ENCODE measurements around the gene STAB2. TPM values are rescaled to one million over a fixed set of nuclear protein-coding genes. Genes with fewer than 3 reads are reported as not detected.
A peak's percentile ranks its signal among the peaks of the same experiment; 100 is the strongest.
"Not testable (repeated sequence)": the region's sequence is repeated elsewhere in the genome, so short reads cannot be mapped to it uniquely, and the experiment has no call there.

Gene STAB2
- polyA plus RNA-seq, 10 donors = 1.0 to 8.2 (median 5.1) TPM

DNA sequence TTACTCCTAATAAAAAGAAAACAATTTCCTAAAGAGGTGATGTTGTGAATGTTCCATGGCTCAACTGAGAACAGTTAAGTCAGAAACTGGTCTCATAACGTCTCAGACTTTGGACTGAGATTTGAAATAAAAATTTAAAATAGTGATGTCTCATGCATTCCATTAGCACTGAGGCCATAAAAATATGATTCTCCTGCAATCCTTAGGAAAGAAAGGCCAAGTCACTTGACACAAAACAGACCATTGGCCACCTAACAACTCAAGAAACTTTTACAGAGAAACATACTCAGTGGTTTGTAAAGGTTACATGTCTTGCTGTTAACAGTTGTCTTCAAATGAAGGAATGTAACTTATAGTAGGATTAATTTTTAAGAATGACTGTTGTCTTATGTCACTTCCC is 58.1 kb downstream of the STAB2 start:
- DNase-seq = peak; percentile 34 to 40 (median 39)

DNA sequence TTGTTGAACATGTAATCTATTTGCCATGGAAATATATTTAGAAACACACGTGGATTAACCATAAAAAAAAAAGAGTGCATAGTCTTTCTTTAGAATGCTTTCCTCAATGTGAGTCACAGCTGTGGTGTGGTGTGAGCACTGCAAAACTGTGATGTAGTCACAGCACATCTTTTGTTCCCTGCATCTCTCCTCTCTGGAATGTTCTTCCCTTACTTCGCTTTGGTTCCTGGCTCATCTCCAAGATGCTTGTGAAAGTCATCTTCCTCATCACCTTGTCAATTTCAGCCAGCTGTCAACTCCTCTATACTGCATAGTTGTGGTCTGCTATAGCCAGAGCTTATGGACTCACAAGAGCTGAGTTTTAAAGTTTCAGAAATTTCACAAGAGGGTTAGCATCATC is 60.2 kb downstream of the STAB2 start:
- peak in 1 of 3 donors; percentile 88 for DNase-seq

DNA sequence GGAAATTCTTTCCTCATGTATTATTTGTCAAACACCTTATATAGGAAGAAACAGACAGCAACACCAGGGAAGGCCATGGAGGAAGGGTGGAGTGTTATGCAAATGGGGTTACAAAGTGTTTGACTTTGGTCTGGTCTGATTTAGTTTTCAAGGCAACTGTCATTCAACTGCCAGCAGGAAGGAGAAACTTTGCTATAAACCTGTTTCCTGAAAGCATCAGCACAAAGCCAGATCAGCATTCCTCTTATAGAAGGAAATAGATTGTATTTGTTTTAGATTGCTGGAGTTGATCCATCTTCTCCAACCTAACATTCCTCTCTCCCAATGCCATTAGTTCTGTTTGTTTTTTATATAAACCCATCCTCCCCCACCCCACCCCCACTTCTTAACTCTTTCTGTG is 65.7 kb downstream of the STAB2 start:
- DNase-seq = no peak

DNA sequence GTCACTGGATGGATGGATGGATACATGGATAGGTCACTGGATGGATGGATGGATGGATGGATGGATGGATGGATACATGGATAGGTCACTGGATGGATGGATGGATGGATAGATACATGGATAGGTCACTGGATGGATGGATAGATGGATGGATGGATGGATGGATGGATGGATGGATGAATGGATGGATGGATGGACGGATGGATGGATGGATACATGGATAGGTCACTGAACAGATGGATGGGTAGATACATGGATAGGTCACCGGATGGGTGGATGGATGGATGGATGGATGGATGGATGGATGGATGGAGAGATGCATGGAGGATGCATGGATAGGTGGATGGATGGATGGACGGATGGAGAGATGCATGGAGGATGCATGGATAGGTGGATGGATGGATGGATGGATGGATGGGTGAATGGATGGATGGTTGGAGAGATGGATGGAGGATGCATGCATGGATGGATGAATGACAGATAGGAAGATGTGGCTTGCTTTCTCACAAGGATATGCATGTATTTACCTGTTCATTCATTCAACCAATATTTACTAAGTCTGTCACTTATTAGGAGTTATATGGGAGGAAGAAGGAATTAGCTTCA is 66.6 kb downstream of the STAB2 start:
- DNase-seq = not testable (repeated sequence)

DNA sequence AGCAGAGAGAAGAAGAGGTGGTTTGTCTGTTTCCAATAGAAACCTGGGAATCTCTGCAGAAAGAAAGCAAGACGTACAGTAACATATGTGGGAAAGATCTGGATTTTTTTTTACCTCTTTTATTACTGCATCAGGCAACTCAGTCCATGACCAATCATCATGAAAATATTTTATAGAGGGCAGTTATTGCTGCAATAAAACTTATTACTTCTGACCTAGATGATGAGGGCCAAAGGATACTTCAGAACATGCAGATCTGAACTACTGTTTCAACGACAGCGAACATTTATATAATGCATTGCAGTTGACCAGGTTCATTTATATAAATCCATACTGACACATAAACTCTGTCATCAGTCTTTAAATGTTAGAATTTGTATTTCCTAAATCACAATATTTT is 67.7 kb downstream of the STAB2 start:
- DNase-seq = no peak

DNA sequence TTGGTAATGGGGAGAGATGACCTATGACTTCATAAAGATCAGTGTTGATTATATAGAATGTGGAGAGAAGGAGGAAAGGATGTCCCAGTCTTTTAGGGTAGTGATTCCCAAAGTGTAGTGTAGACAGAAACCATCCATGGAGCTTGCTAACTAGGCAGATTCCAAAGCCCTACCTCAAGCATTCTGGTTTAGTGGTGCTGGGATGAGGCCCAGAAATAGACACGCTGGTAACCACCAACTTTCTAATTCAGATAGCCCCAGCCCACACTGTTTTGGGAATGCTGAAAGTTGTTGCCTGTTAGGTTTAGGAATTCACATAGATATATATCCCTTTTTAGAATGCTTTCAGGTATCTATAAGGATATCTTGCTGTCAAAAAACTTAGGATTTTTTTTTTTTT is 69.2 kb downstream of the STAB2 start:
- no peak for DNase-seq

DNA sequence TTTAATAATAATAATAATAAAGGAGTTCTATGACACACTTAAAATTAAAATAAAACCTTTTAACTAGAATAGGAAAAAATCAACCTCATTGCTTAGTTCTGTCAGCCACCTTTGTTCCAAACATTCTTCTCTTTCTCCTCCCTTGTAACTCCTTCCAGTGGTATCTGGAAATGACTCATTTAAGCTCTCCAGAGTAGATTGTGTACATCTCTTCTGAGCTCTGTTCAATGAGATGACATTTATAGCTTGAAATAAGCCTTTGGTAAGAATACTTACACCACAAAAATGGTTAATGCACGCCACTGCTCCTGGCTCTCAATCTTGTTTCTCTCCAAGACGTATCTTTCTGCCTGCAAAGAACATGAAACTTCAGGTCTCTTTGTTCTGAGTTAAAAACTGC is 70.3 kb downstream of the STAB2 start:
- no peak for DNase-seq

DNA sequence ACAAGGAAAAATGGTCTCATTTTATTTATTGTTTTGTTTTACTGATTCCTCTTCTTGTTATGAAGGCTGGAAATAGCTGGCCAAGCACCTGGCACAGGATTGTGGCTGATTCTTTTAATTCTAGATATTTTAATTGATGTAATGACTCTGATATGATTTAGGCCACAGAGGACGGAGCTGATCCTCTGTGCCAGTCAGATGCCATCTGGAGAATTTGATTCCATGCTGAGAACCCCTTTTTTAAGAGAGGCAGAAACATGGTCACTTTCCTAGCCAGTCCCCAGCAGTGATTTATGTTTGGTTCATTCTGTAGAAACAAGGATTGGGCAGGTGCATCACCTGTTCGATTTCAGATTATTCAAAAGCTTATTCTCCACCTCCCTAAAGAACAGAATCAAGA is 77.6 kb downstream of the STAB2 start:
- no peak for DNase-seq

DNA sequence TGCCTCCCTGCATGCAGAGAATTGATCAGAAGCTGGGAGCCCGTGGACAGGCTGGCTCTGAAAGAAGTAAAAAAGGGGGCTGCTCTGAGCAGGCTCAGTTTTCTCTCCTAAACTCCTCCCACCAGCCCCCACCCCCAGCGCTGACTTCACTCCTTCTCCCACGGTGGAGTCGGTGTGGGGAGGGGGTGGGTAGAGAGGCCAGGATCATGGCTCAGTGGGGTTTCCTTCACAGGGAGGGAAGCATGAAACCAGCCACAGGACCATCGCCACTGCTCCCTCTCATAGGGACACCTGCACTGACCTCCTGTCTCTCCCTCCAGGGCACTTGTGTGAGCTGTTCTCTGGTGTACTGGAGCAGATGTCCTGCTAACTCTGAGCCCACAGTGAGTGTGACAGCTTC is 78.9 kb downstream of the STAB2 start:
- DNase-seq = no peak

DNA sequence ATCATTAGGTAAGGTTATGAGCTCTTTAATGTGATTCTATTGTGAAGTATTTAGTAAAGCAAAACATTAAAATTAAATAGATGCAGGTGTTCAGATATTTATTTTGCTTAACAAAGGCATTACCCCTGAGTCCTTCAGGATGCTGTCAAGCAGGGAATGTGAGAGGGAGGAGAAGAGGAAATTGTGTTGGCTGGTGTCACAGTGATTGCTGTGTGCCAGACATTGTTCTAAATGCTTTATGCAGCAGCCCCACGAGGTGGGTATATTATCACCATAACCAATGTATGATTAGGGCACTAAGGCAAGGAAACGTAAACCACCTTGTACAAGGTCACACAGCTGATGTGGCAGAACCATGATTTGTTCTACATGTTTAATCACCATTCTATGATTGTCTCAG is 80.1 kb downstream of the STAB2 start:
- DNase-seq = no peak

DNA sequence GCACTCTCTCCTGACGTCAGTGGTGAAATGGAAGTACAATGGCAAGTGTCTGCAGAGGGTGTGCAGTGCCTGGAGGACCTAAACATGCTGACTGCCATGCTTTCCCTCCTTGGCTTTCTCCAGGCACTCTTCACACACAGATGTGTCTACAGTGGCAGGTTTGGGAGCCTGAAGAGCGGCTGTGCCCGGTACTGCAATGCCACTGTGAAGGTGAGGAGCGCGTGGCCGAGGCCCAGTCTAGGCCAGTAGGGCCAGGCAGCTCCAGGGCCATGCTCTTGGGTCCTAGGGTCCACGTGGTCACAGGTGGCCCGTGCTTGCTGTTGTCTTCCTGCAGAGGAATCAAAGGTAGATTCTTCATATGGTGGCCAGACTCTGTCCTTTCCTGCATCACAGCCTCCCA is 81.4 kb downstream of the STAB2 start:
- DNase-seq = no peak

DNA sequence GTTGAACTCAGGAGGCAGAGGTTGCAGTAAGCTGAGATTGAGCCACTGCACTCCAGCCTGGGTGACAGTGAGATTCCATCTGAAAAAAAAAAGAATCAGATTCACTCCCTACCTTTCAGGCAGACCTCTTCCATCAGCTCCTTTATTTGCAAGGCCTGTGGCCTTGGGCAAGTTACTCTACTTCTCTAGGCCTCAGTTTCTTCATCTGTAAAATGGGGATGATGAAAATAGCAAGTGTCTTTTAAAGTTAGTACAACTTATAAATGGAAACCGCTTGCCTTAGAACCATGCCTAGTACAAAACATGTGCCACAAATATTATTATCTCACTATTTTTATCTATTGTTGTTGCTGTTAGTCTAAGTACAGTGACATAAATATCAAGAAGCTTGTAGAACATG is 84.3 kb downstream of the STAB2 start:
- DNase-seq = no peak

DNA sequence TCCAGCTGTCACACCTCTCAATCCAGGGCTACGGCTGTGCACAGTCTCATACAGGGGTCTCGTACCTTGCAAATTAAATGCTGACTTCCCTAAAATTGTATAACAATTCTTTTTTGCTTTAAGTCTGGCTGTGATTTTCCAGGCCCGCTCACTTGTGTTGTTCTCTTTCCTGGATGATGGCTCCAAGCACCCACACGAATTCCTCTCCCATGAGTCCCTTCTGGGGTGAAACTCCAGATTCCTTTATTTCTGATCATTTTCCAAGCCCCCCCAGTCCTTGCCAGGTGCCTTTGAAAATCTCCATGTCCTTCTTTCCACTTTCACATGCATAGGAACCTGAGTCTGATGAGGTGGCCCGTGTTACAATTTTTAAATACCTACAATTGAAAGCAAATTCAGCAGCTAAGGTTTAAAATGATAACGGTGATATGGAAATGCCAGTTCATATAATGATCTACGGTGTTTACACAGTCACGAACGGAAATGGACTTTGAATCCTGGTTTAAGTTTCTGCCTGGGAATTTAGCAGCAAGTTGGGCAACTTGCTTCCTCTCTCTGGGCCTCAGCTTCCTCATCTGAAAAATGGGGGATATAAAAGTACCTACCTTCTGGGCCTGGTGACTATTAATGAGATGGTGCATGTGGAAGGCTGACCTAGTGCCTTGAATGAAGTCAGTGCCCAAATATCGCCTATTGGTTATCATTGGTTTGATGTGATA is 85.5 kb downstream of the STAB2 start:
- no peak for DNase-seq

DNA sequence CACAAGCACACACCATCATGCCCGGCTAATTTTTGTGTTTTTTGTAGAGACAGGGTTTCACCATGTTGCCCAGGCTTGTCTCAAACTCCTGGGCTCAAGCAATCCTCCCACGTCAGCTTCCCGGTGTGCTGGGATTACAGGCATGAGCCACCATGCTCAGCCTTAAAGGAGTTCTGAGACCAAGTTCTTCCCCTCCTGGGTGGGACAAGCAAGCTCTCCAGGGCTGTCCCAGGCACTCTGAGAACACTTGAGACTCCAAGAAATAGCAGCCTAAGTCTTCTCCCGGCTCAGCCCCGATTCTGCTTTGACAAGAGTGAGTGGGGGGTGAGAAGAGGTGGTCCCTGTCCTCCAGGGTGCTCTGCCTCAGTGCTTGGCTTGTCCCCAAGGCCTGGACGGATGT is 86.4 kb downstream of the STAB2 start:
- no peak for DNase-seq

DNA sequence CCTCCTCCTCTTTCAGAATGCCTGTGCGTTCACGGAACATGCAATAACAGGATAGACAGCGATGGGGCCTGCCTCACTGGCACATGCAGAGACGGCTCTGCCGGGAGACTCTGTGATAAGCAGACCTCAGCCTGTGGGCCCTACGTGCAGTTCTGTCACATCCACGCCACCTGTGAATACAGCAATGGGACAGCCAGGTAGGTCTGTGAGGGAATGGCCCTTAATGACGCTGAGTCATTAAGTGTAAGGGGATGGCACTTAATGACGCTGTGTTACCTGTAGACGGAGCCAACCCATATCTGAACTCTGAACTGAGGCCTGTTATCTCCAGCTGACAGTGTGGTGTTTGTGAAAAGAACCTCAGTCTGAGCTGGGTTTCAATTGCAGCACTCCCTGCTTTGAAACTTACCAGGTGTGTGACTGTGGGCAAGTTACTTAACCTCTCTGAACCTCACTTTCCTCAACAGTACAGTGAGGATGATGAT is 86.9 kb downstream of the STAB2 start:
- DNase-seq = no peak

DNA sequence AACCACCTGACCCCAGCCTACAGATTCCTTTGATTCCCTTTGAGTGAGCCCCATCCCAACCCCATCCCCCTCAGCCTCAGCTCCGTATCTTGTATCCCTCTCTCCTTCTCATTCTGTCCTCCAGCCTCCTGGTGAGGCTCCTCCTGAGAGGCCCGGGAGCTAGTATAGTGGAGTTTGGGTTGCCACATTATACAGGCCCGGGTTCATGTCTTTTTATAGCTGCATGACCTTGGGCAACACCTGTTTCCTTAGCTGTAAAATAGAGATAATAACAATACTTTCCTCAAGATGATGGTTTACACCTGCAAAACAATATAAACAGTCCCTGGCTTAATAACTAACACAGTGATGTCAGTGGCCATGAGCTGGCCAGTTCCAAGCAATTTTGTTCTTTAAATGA is 89.8 kb downstream of the STAB2 start:
- DNase-seq = no peak

DNA sequence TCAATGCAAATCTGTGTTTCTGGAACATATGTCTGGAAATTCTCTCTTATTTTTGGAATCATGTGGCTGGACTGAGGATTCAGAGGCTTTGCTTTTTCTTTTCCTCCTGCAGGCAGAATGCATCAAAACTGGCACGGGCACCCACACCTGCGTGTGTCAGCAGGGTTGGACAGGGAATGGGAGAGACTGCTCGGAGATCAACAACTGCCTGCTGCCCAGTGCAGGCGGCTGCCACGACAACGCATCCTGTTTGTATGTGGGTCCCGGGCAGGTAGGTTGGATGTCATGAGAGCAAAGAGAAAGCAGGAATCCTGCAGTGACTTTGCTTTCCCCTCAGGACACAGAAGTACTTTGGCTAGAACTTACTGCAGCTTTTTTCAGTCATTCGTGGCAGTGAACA is 90.3 kb downstream of the STAB2 start:
- no peak for DNase-seq

DNA sequence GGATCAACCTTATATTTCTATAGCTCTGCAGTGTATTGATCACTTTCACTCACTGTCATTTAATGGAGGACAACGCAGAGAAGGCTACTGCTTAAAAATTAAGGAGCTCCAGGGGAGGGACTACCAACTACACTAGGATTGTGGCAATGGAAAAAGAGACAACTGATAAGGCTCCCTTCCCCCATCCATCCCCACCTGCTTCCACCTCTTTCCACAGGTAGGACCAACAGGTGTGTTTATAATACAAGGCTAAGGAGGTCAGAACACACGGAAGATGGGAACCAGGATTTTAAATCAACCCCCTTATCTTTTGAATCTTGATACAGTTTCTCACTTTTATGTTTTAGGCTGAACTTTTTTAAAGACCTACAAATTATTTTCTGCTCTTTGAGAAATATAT is 90.8 kb downstream of the STAB2 start:
- no peak for DNase-seq

DNA sequence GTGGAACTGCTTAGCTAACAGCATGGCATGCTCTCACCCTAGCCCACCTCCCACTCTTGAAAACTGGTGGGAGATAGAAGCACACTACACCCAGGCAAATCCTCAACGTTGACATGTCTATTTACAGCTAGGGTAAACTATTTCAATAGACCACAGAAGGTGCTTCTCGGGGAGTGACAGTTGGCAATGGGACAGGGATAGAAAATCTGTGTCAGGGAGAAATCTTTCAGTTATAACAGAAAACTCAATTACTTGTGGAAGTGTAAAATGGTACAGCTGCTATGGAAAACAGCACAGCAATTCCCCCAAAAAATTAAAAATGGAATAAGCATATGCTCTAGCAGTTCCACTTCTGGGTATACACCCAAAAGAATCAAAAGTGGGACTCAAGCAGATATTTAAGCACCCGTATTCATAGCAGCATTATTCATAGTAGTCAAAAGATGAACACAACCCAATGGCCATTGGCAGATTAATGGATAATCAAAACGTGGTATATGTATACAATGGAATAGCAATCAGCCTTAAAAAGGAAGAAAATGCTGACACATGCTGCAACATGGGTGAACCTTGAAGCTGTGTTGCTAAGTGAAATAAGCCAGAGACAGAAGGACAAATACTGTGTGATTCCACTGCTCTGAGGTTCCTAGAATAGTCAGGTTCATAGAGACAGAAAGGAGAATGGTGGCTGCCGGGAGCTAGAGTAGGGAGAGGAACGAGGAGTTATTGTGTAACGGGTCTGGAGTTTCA is 92.5 kb downstream of the STAB2 start:
- no peak for DNase-seq

DNA sequence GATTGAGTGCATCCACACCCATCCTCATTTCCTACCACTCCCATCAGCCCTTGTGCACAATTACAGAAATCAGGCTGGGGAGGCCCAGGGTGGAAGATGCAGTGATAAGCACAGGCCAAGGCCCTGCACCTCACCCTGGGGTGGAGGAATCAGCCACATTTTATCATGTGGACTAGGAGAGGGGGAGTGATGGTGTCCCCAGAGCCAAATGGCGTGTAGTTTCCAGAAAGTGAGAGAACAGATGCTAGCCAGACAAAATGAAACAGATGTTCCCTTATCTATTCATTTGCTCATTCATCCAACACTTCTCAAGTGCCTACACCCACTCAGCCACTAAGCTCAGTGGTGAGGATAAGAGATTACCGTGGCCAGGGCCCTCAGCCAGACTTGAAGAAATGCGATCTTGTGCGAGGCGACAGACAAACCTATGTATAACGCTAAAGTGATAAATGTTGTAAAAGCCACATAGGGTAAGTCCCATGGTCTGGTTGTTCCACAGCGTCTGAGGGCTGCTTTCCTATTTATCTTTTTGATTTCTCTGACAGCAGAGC is 93.6 kb downstream of the STAB2 start:
- DNase-seq = peak; percentile 30 to 71 (median 37)

DNA sequence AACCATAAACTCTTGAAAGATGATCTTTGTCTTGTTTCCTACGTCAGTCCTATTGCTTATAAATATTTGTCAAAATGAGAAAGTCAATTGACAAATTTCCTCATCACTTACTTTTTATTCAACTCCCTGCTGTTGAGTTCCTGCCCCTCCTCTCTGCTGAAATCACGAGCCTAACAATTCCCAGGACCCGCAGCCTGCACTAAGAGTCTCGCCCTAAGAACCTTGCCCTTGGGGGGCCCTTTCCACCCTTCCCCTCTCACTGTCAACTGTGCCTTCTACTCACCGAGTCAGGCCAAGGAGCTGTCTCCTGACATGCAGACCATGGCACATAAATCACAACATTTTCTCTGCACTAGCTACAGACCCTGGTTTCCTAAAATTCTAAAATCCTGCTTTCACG is 99.0 kb downstream of the STAB2 start:
- no peak for DNase-seq

DNA sequence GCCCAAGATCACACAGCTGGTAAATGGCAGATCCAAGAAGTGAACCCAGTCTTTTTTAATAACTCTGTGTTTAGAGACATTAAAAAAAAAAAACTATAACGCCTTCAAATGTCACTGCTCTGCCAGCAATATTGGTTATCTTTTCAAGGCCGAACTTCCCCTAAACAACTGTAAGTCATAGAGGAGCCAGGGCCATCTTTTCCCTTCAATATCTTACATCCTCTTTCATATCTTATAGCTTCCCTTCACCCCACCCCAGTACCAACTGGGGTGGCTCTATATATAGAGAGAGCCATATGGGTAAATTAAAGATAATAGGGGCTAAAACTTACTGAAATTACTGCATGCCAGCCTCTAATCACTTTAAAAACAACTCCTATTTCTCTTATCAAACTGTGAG is 100.2 kb downstream of the STAB2 start:
- no peak for DNase-seq
